Fibroblast of lung (primary cell): Measurements from ENCODE around the gene TEAD3. TPM values are rescaled to one million over a fixed set of nuclear protein-coding genes. Genes with fewer than 3 reads are reported as not detected.
A peak's percentile ranks its signal among the peaks of the same experiment; 100 is the strongest.

Experiments used
- DNase-seq, 2 donors: peaks; one replicate each; pipeline versions ENCODE4 v3.0.0 to v3.0.0-alpha.2; 2010; ENCODE audit warnings: low read depth in 2 of 2
- H2AFZ ChIP-seq: 2 replicates; pipeline ENCODE4 v1.5.1; 2012; ENCODE audit warnings: low read length, control low read depth, inconsistent platforms
- H3K27ac ChIP-seq: 2 replicates; pipeline ENCODE4 v1.5.1; 2011; ENCODE audit warnings: low read length, control low read depth; ENCODE audit not compliant: insufficient read depth
- H3K27me3 ChIP-seq: 2 replicates; pipeline ENCODE4 v1.5.1; 2011; ENCODE audit warnings: mild to moderate bottlenecking, low read length; ENCODE audit not compliant: control insufficient read depth, insufficient read depth
- H3K36me3 ChIP-seq: 2 replicates; pipeline ENCODE4 v1.5.1; 2011; ENCODE audit warnings: low read length; ENCODE audit not compliant: control insufficient read depth, insufficient read depth
- H3K4me1 ChIP-seq: 2 replicates; pipeline ENCODE4 v1.5.1; 2011; ENCODE audit warnings: low read length; ENCODE audit not compliant: control insufficient read depth, insufficient read depth; ENCODE audit errors: extremely low read depth
- H3K4me2 ChIP-seq: 2 replicates; pipeline ENCODE4 v1.5.1; 2011; ENCODE audit warnings: low read length, control low read depth; ENCODE audit not compliant: insufficient read depth; ENCODE audit errors: extremely low read depth
- H3K4me3 ChIP-seq, 4 experiments: fragments of 200-600 bp in 1 of 4; sonication (generic) in 1 of 4; replicated peaks in 1 of 4; 2 replicates each; pipeline ENCODE4 v1.5.1; 2011 to 2016; ENCODE audit warnings: low read length in 4 of 4, low read depth in 3 of 4, mild to moderate bottlenecking in 3 of 4, control low read depth in 2 of 4, inconsistent platforms in 1 of 4, mixed read lengths in 1 of 4; ENCODE audit not compliant: insufficient read depth in 1 of 4; ENCODE audit errors: control extremely low read depth in 1 of 4
- H3K79me2 ChIP-seq: 2 replicates; pipeline ENCODE4 v1.5.1; 2012; ENCODE audit warnings: mild to moderate bottlenecking, low read length, inconsistent platforms; ENCODE audit not compliant: control insufficient read depth, insufficient read depth
- H3K9ac ChIP-seq: 2 replicates; pipeline ENCODE4 v1.5.1; 2011; ENCODE audit warnings: mild to moderate bottlenecking, low read length, control low read depth; ENCODE audit not compliant: insufficient read depth
- H3K9me3 ChIP-seq: 2 replicates; pipeline ENCODE4 v1.5.1; 2012; ENCODE audit warnings: low read depth, low read length; ENCODE audit not compliant: control insufficient read depth, insufficient read depth
- H4K20me1 ChIP-seq: 2 replicates; pipeline ENCODE4 v1.5.1; 2011; ENCODE audit warnings: low read length; ENCODE audit not compliant: control insufficient read depth, insufficient read depth; ENCODE audit errors: extremely low read depth
- CTCF ChIP-seq, 2 donors: IDR thresholded peaks in 1 of 2; conservative IDR thresholded peaks in 1 of 2; 1 replicate in 1 of 2; 2 replicates in 1 of 2; pipeline ENCODE4 v1.5.1; 2011 to 2012; ENCODE audit warnings: low read length in 2 of 2, control low read depth in 1 of 2, inconsistent platforms in 1 of 2, low read depth in 1 of 2, mild to moderate bottlenecking in 1 of 2
- EZH2 ChIP-seq: IDR thresholded peaks from 2 replicates; pipeline ENCODE4 v1.5.1; 2012; ENCODE audit warnings: low read length, control low read depth, mild to moderate bottlenecking; ENCODE audit errors: missing control alignments
- polyA plus RNA-seq, 2 donors: library from polyadenylated mRNA; depleted of rRNA in 1 of 2; stranded (reverse) in 1 of 2; unstranded in 1 of 2; fragments of >200 nt; gene quantifications; 2 replicates each; pipeline ENCODE4 v1.2.1, GENCODE V29; 2011 to 2012; ENCODE audit warnings: missing spikeins in 1 of 2
- total RNA-seq: library from RNA; depleted of rRNA; stranded (reverse); fragments of >200 nt; gene quantifications from 2 replicates; pipeline ENCODE4 v1.2.1, GENCODE V29; 2014

TEAD3 gene
- total and polyA plus RNA-seq, 2 donors (not counting 1 experiment from before 2014, with no cell fraction given) = 9.6 to 26.7 TPM

GRCh38 chr6:35473850-35474130 lies 23.1 kb downstream of the TEAD3 start:
- Histone ChIP-seq H4K20me1 (peaks cover 9% of the 10 kb centered on the region), H3K4me3 (no peak overlapping the region), H3K27me3 (no peaks in the 10 kb centered on the region), H3K9ac (no peak overlapping the region), H3K4me2 (no peak overlapping the region), H3K27ac (no peak overlapping the region), H3K4me1 (peaks cover 10% of the 10 kb centered on the region), H3K9me3 (no peaks in the 10 kb centered on the region), H3K36me3 (peaks cover 38% of the 10 kb centered on the region), H3K79me2 (peaks cover 22% of the 10 kb centered on the region), H2AFZ (no peak overlapping the region)
- DNase-seq = no peak
- TF ChIP-seq EZH2 = no peak
- no peak for TF ChIP-seq CTCF (conservative IDR thresholded peaks at IDR 0.05 in 1 of 2, IDR thresholded peaks at IDR 0.05 in 1 of 2; ENCODE audit: low read depth in 1 of 2, low read length in 2 of 2)

- no peak for DNase-seq
- Histone ChIP-seq H3K27me3 (no peaks in the 10 kb centered on the region), H2AFZ (no peak overlapping the region), H3K36me3 (peaks cover 41% of the 10 kb centered on the region), H3K9ac (no peak overlapping the region), H3K4me1 (peaks cover 10% of the 10 kb centered on the region), H3K27ac (no peak overlapping the region), H4K20me1 (peaks cover 9% of the 10 kb centered on the region), H3K4me2 (no peak overlapping the region), H3K4me3 (no peak overlapping the region), H3K79me2 (peaks cover 27% of the 10 kb centered on the region), H3K9me3 (no peaks in the 10 kb centered on the region)
- TF ChIP-seq EZH2 = no peak
- TF ChIP-seq CTCF (conservative IDR thresholded peaks at IDR 0.05 in 1 of 2, IDR thresholded peaks at IDR 0.05 in 1 of 2; ENCODE audit: low read depth in 1 of 2, low read length in 2 of 2) = no peak
These were observed 23.6 kb downstream of the TEAD3 start for GRCh38 chr6:35473075-35473849.

GRCh38 chr6:35471836-35472345 lies 25.0 kb downstream of the TEAD3 start:
- no peak overlapping the region for H2AFZ ChIP-seq
- H3K9ac ChIP-seq = no peak overlapping the region

More at GRCh38 chr6:35471836-35472345, 25.0 kb downstream of the TEAD3 start:
- peak overlapping the region in 2 of 4 experiments; percentile 8 to 23 for H3K4me3 ChIP-seq
- H3K27me3 ChIP-seq = no peaks in the 10 kb centered on the region
- H3K9me3 ChIP-seq = no peaks in the 10 kb centered on the region
- H3K27ac ChIP-seq = peak overlapping the region; percentile 58
- H3K79me2 ChIP-seq = peaks cover 28% of the 10 kb centered on the region
- H3K4me1 ChIP-seq = peaks cover 13% of the 10 kb centered on the region
- TF ChIP-seq CTCF (conservative IDR thresholded peaks at IDR 0.05 in 1 of 2, IDR thresholded peaks at IDR 0.05 in 1 of 2; ENCODE audit: low read depth in 1 of 2, low read length in 2 of 2) (no peak), EZH2 (no peak)
- DNase-seq = no peak
- H3K4me2 ChIP-seq = peak overlapping the region; percentile 20
- peaks cover 9% of the 10 kb centered on the region for H4K20me1 ChIP-seq
- peaks cover 39% of the 10 kb centered on the region for H3K36me3 ChIP-seq
